GM19452 (cell line): ENCODE measurements around the gene PTH2R.
"Not testable (repeated sequence)": the region's sequence is repeated elsewhere in the genome, so short reads cannot be mapped to it uniquely, and the experiment has no call there.

Experiments
- ATAC-seq: cut with Tn5 transposase; IDR thresholded peaks from one replicate; pipeline ENCODE4 v1.9.1; 2021; ENCODE audit not compliant: unreplicated experiment

PTH2R gene

GRCh38 chr2:208389940-208390339, 16.7 kb upstream of the PTH2R start:
- no peak for ATAC-seq

GRCh38 chr2:208392300-208392699, 14.3 kb upstream of the PTH2R start:
- ATAC-seq = no peak

GRCh38 chr2:208396796-208397195, 9.8 kb upstream of the PTH2R start:
- ATAC-seq = not testable (repeated sequence)

GRCh38 chr2:208399201-208399600, 7.4 kb upstream of the PTH2R start:
- no peak for ATAC-seq

GRCh38 chr2:208407667-208408066, 1.1 kb downstream of the PTH2R start:
- no peak for ATAC-seq

- no peak for ATAC-seq
Observed at GRCh38 chr2:208413931-208414330, 7.3 kb downstream of the PTH2R start.

- no peak for ATAC-seq
Observed at GRCh38 chr2:208415255-208415654, 8.7 kb downstream of the PTH2R start.

GRCh38 chr2:208415897-208416296, 9.3 kb downstream of the PTH2R start:
- ATAC-seq = peak; percentile 81

GRCh38 chr2:208426412-208427045, 19.9 kb downstream of the PTH2R start:
- ATAC-seq = no peak

GRCh38 chr2:208437755-208438154, 31.2 kb downstream of the PTH2R start:
- no peak for ATAC-seq

GRCh38 chr2:208440716-208441115, 34.1 kb downstream of the PTH2R start:
- ATAC-seq = no peak

- no peak for ATAC-seq
Observed at GRCh38 chr2:208441951-208442350, 35.4 kb downstream of the PTH2R start.

GRCh38 chr2:208447447-208447846, 40.9 kb downstream of the PTH2R start:
- not testable (repeated sequence) for ATAC-seq

- ATAC-seq = no peak
Observed at GRCh38 chr2:208451061-208451460, 44.5 kb downstream of the PTH2R start.

- ATAC-seq = no peak
Observed at GRCh38 chr2:208454861-208455260, 48.3 kb downstream of the PTH2R start.

- ATAC-seq = no peak
Observed at GRCh38 chr2:208463721-208464120, 57.1 kb downstream of the PTH2R start.

- ATAC-seq = no peak
Observed at GRCh38 chr2:208464205-208464604, 57.6 kb downstream of the PTH2R start.

- peak; percentile 76 for ATAC-seq
Observed at GRCh38 chr2:208466151-208466919, 59.7 kb downstream of the PTH2R start.

GRCh38 chr2:208466920-208467298, 60.3 kb downstream of the PTH2R start:
- no peak for ATAC-seq

GRCh38 chr2:208467564-208467963, 61.0 kb downstream of the PTH2R start:
- no peak for ATAC-seq

GRCh38 chr2:208477741-208478140, 71.1 kb downstream of the PTH2R start:
- ATAC-seq = no peak

GRCh38 chr2:208479342-208479741, 72.8 kb downstream of the PTH2R start:
- no peak for ATAC-seq

- ATAC-seq = not testable (repeated sequence)
Observed at GRCh38 chr2:208481945-208482344, 75.4 kb downstream of the PTH2R start.
